ENCODE measurements around the gene CLTCL1.

DNA sequence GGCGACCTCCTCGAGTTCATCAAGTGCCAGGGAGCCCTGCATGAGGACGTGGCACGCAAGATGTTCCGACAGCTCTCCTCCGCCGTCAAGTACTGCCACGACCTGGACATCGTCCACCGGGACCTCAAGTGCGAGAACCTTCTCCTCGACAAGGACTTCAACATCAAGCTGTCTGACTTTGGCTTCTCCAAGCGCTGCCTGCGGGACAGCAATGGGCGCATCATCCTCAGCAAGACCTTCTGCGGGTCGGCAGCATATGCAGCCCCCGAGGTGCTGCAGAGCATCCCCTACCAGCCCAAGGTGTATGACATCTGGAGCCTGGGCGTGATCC lies 159.9 kb downstream of the CLTCL1 start:
- TF ChIP-seq SP1 (IDR thresholded peaks at IDR 0.05; ENCODE audit: low read depth) (no peak), ELF1 (IDR thresholded peaks at IDR 0.05; ENCODE audit: borderline replicate concordance, low read depth) (no peak)
- TF ChIP-seq, protein P1, sequence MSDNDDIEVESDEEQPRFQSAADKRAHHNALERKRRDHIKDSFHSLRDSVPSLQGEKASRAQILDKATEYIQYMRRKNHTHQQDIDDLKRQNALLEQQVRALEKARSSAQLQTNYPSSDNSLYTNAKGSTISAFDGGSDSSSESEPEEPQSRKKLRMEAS (IDR thresholded peaks at IDR 0.05): no peak
- TF ChIP-seq, protein P2, sequence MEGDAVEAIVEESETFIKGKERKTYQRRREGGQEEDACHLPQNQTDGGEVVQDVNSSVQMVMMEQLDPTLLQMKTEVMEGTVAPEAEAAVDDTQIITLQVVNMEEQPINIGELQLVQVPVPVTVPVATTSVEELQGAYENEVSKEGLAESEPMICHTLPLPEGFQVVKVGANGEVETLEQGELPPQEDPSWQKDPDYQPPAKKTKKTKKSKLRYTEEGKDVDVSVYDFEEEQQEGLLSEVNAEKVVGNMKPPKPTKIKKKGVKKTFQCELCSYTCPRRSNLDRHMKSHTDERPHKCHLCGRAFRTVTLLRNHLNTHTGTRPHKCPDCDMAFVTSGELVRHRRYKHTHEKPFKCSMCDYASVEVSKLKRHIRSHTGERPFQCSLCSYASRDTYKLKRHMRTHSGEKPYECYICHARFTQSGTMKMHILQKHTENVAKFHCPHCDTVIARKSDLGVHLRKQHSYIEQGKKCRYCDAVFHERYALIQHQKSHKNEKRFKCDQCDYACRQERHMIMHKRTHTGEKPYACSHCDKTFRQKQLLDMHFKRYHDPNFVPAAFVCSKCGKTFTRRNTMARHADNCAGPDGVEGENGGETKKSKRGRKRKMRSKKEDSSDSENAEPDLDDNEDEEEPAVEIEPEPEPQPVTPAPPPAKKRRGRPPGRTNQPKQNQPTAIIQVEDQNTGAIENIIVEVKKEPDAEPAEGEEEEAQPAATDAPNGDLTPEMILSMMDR (IDR thresholded peaks at IDR 0.05 in 2 of 3, conservative IDR thresholded peaks at IDR 0.05 in 1 of 3; ENCODE audit: borderline replicate concordance in 1 of 3, insufficient read depth in 1 of 3, low read depth in 2 of 3, low read length in 2 of 3): no peak
